Smooth muscle cell (in vitro differentiated cells): ENCODE measurements around the gene FGF14. TPM values are rescaled to one million over a fixed set of nuclear protein-coding genes. Genes with fewer than 3 reads are reported as not detected.

Experiments
- DNase-seq: peaks from one replicate; lab custom pipeline; 2025; ENCODE audit not compliant: unreplicated experiment; lab: John Stamatoyannopoulos, UW
- H2AFZ ChIP-seq: fragments of 200-600 bp; sonication (generic); 2 replicates; pipeline ENCODE4 v1.6.0; 2016; ENCODE audit warnings: antibody characterized with exemption, low read depth, mild to moderate bottlenecking
- H3F3A ChIP-seq: fragments of 200-600 bp; sonication (generic); 2 replicates; pipeline ENCODE4 v1.6.0; 2017; ENCODE audit warnings: antibody characterized with exemption, low read depth
- H3K27ac ChIP-seq: fragments of 200-600 bp; sonication (generic); 2 replicates; pipeline ENCODE4 v1.5.1; 2016; ENCODE audit warnings: low read depth, mild to moderate bottlenecking
- H3K27me3 ChIP-seq: fragments of 200-600 bp; sonication (generic); 2 replicates; pipeline ENCODE4 v1.6.1; 2016; ENCODE audit warnings: low read depth, mild to moderate bottlenecking
- H3K36me3 ChIP-seq: fragments of 200-600 bp; sonication (generic); 2 replicates; pipeline ENCODE4 v1.5.1; 2016; ENCODE audit warnings: low read depth
- H3K4me1 ChIP-seq: fragments of 200-600 bp; sonication (generic); 2 replicates; pipeline ENCODE4 v1.5.1; 2016; ENCODE audit warnings: low read depth
- H3K4me2 ChIP-seq: fragments of 200-600 bp; sonication (generic); 2 replicates; pipeline ENCODE4 v1.6.0; 2016; ENCODE audit warnings: mild to moderate bottlenecking
- H3K4me3 ChIP-seq: fragments of 200-600 bp; sonication (generic); 2 replicates; pipeline ENCODE4 v1.5.1; 2016; ENCODE audit warnings: mild to moderate bottlenecking
- H3K79me2 ChIP-seq: fragments of 200-600 bp; sonication (generic); 2 replicates; pipeline ENCODE4 v1.6.0; 2016; ENCODE audit warnings: low read depth, mild to moderate bottlenecking
- H3K9ac ChIP-seq: fragments of 200-600 bp; sonication (generic); 2 replicates; pipeline ENCODE4 v1.6.0; 2016; ENCODE audit warnings: low read depth
- H3K9me3 ChIP-seq: fragments of 200-600 bp; sonication (generic); replicated peaks from 2 replicates; pipeline ENCODE4 v1.5.1; 2016; ENCODE audit warnings: low read depth
- H4K20me1 ChIP-seq: fragments of 200-600 bp; sonication (generic); 2 replicates; pipeline ENCODE4 v1.6.0; 2016; ENCODE audit warnings: low read depth
- CTCF ChIP-seq: fragments of 200-600 bp; sonication (generic); IDR thresholded peaks from 2 replicates; pipeline ENCODE4 v1.5.1; 2017; ENCODE audit warnings: borderline replicate concordance, mild to moderate bottlenecking, antibody characterized with exemption; ENCODE audit not compliant: insufficient read depth, poor library complexity, severe bottlenecking
- WGBS: methylation state at CpG from one replicate; pipeline ENCODE4 v1.1.7; 2016; ENCODE audit warnings: low lambda C conversion rate; 5-methylcytosine and 5-hydroxymethylcytosine counted together
- polyA plus RNA-seq: library from polyadenylated mRNA; unstranded; fragments of >200 nt; fragmentation: Nextera tagmentation; extraction: Ambion mirVana; gene quantifications from 2 replicates; pipeline ENCODE4 v1.2.1, GENCODE V29; 2016
- total RNA-seq: library from RNA; depleted of rRNA; stranded (reverse); fragments of >200 nt; gene quantifications from 2 replicates; pipeline ENCODE4 v1.2.3, GENCODE V29; 2014

FGF14 gene
- total and polyA plus RNA-seq, 2 experiments from 2014 or later = 0.23 TPM; not detected in 1

DNA sequence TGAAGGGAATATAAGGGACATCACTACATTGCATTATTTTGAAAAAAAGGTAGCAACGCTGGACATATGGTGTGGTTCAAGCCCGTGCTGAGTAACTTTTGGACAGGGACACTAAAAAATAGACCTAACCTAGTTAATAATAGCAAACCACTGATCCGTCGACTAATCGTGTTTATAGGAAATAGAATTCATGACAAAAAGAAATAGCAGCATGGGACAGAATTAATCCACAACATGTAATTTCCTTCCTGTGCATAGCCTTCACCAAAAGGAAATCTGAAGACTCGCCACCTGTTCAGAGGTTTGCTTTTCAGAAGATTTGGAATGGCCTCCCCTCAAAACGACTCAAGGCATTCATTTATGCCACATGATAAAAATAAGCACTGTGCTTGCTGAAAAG, 128.7 kb downstream of the FGF14 start:
- no peaks in the 10 kb centered on the region for H3K9me3 ChIP-seq
- 91% methylated on average over 7 of the region's 7 CpGs for WGBS
- no peak for TF ChIP-seq CTCF
- no peak overlapping the region for H3K27ac ChIP-seq
- no peak overlapping the region for H3K4me2 ChIP-seq
- H3K79me2 ChIP-seq = no peaks in the 10 kb centered on the region
- no peak overlapping the region for H2AFZ ChIP-seq
- no peak overlapping the region for H3K9ac ChIP-seq
- no peaks in the 10 kb centered on the region for H3K27me3 ChIP-seq
- no peak for DNase-seq
- H3F3A ChIP-seq = no peaks in the 10 kb centered on the region
- no peak overlapping the region for H3K4me3 ChIP-seq
- H3K4me1 ChIP-seq = no peaks in the 10 kb centered on the region
- no peaks in the 10 kb centered on the region for H4K20me1 ChIP-seq
- no peaks in the 10 kb centered on the region for H3K36me3 ChIP-seq

- no peaks in the 10 kb centered on the region for H3K4me1 ChIP-seq
- no peak for TF ChIP-seq CTCF
- no peaks in the 10 kb centered on the region for H3F3A ChIP-seq
- H3K79me2 ChIP-seq = no peaks in the 10 kb centered on the region
- H3K9ac ChIP-seq = no peak overlapping the region
- no peak overlapping the region for H3K4me2 ChIP-seq
- no peaks in the 10 kb centered on the region for H3K27me3 ChIP-seq
- no peak for DNase-seq
- no peak overlapping the region for H2AFZ ChIP-seq
- whole genome bisulfite sequencing = 80% methylated on average over 1 of the region's 1 CpG
- H3K36me3 ChIP-seq = no peaks in the 10 kb centered on the region
- H3K27ac ChIP-seq = no peak overlapping the region
- H3K4me3 ChIP-seq = no peak overlapping the region
- no peaks in the 10 kb centered on the region for H3K9me3 ChIP-seq
- H4K20me1 ChIP-seq = no peaks in the 10 kb centered on the region
These were observed 134.7 kb downstream of the FGF14 start for GRCh38 chr13:102267191-102267590.

GRCh38 chr13:102261809-102262208, 140.0 kb downstream of the FGF14 start:
- Histone ChIP-seq H3K27me3 (no peaks in the 10 kb centered on the region), H3K4me3 (no peak overlapping the region), H3K27ac (no peak overlapping the region), H4K20me1 (no peaks in the 10 kb centered on the region), H3K79me2 (no peaks in the 10 kb centered on the region), H3K4me1 (no peaks in the 10 kb centered on the region), H3K9me3 (no peaks in the 10 kb centered on the region), H3K36me3 (no peaks in the 10 kb centered on the region), H3K4me2 (no peak overlapping the region), H2AFZ (no peak overlapping the region), H3K9ac (no peak overlapping the region), H3F3A (no peaks in the 10 kb centered on the region)
- no peak for TF ChIP-seq CTCF
- WGBS = 43% methylated on average over 1 of the region's 1 CpG
- DNase-seq = no peak

- no peaks in the 10 kb centered on the region for H3F3A ChIP-seq
- WGBS = 81% methylated on average over 3 of the region's 3 CpGs
- no peak overlapping the region for H3K27ac ChIP-seq
- H3K9ac ChIP-seq = no peak overlapping the region
- no peak overlapping the region for H2AFZ ChIP-seq
- H3K36me3 ChIP-seq = no peaks in the 10 kb centered on the region
- no peak overlapping the region for H3K4me3 ChIP-seq
- no peak for TF ChIP-seq CTCF
- H3K4me2 ChIP-seq = no peak overlapping the region
- no peaks in the 10 kb centered on the region for H3K27me3 ChIP-seq
- DNase-seq = no peak
- H4K20me1 ChIP-seq = no peaks in the 10 kb centered on the region
- no peaks in the 10 kb centered on the region for H3K9me3 ChIP-seq
- H3K79me2 ChIP-seq = no peaks in the 10 kb centered on the region
- no peaks in the 10 kb centered on the region for H3K4me1 ChIP-seq
These were observed 140.5 kb downstream of the FGF14 start for GRCh38 chr13:102261316-102261715.
